GM12878 (cell line): ENCODE results near the gene SFI1. TPM values are rescaled to one million over a fixed set of nuclear protein-coding genes. Genes with fewer than 3 reads are reported as not detected.
A peak's percentile ranks its signal among the peaks of the same experiment; 100 is the strongest.

Source experiments
- ATAC-seq: fragments of 200-7000 bp; cut with Tn5 transposase; 3 replicates; pipeline ENCODE4 v1.9.1; 2020; ENCODE audit warnings: mild to moderate bottlenecking, moderate library complexity
- BruUV-seq: library from RNA; stranded (reverse); fragments of 400-500 nt; replicated peaks from 2 replicates; lab custom pipeline; 2021; lab: Mats Ljungman, UMichigan
- CTCF ChIA-PET: fragments of 300-600 bp; sonication (Branson Sonifier 250); formaldehyde crosslinking; extraction: SDS; loops from one replicate; lab custom pipeline; 2021; ENCODE audit warnings: inconsistent platforms; lab: Yijun Ruan, JAX
- POLR2A ChIA-PET: fragments of 350-600 bp; formaldehyde crosslinking; extraction: SDS; loops from one replicate; lab custom pipeline; 2021; ENCODE audit warnings: inconsistent platforms; lab: Charles Lee
- RAD21 ChIA-PET: fragments of 300-600 bp; sonication (Branson Sonifier 250); formaldehyde crosslinking; loops from one replicate; lab custom pipeline; 2023; ENCODE audit warnings: antibody characterized with exemption; ENCODE audit not compliant: unreplicated experiment; lab: Charles Lee
- SMC1A ChIA-PET: fragments of 300-600 bp; sonication (Branson Sonifier 250); formaldehyde crosslinking; loops from one replicate; lab custom pipeline; 2023; ENCODE audit not compliant: unreplicated experiment, uncharacterized antibody; lab: Charles Lee
- DNase-seq: peaks from one replicate; pipeline ENCODE4 v3.0.0-alpha.2; 2011; ENCODE audit warnings: low read depth, low spot score
- FAIRE-seq: peaks from 3 replicates; lab custom pipeline; 2011; peaks lifted over from hg19 to GRCh38; lab: Jason Lieb, UNC
- H2AFZ ChIP-seq: 2 replicates; pipeline ENCODE4 v1.6.0; 2011; ENCODE audit warnings: low read depth, low read length, control low read depth; ENCODE audit not compliant: control insufficient read depth
- H3K27ac ChIP-seq: 2 replicates; pipeline ENCODE4 v1.5.1; 2011; ENCODE audit warnings: control low read depth; ENCODE audit not compliant: control insufficient read depth, insufficient read depth
- H3K27me3 ChIP-seq, 2 experiments: replicated peaks in 1 of 2; 2 replicates each; pipeline versions ENCODE4 v1.6.0 to v1.6.1; 2011; ENCODE audit warnings: low read length in 1 of 2; ENCODE audit not compliant: control insufficient read depth in 2 of 2, insufficient read depth in 2 of 2
- H3K36me3 ChIP-seq, 2 experiments: 2 replicates each; pipeline ENCODE4 v1.5.1; 2011; ENCODE audit warnings: low read length in 1 of 2; ENCODE audit not compliant: control insufficient read depth in 2 of 2, insufficient read depth in 2 of 2
- H3K4me1 ChIP-seq: 2 replicates; pipeline ENCODE4 v1.6.1; 2011; ENCODE audit warnings: mild to moderate bottlenecking, low read length, moderate library complexity, mixed read lengths; ENCODE audit not compliant: control insufficient read depth, insufficient read depth
- H3K4me2 ChIP-seq: 2 replicates; pipeline ENCODE4 v1.6.0; 2011; ENCODE audit warnings: control low read depth; ENCODE audit not compliant: control insufficient read depth, insufficient read depth
- H3K4me3 ChIP-seq: fragments of 200-600 bp; sonication (generic); 2 replicates; pipeline ENCODE4 v1.5.1; 2016
- H3K79me2 ChIP-seq: 2 replicates; pipeline ENCODE4 v1.6.0; 2011; ENCODE audit warnings: low read length; ENCODE audit not compliant: control insufficient read depth, insufficient read depth
- H3K9ac ChIP-seq: 2 replicates; pipeline ENCODE4 v1.8.0; 2011; ENCODE audit warnings: low read length, control low read depth, mixed read lengths; ENCODE audit not compliant: control insufficient read depth, insufficient read depth
- H3K9me3 ChIP-seq: replicated peaks from 3 replicates; pipeline ENCODE4 v1.5.1; 2011; ENCODE audit warnings: mild to moderate bottlenecking, low read length; ENCODE audit not compliant: control insufficient read depth, insufficient read depth
- H4K20me1 ChIP-seq: 2 replicates; pipeline ENCODE4 v1.6.0; 2011; ENCODE audit not compliant: control insufficient read depth, insufficient read depth
- CHD4 ChIP-seq: fragments of 200-600 bp; sonication (generic); IDR thresholded peaks from 2 replicates; pipeline ENCODE4 v1.6.1; 2016; ENCODE audit warnings: mild to moderate bottlenecking
- MTA3 ChIP-seq: IDR thresholded peaks from 2 replicates; pipeline ENCODE4 v1.6.1; 2012; ENCODE audit warnings: low read length, inconsistent platforms, borderline replicate concordance
- POLR2A ChIP-seq: IDR thresholded peaks from 2 replicates; pipeline ENCODE4 v1.6.1; 2011; ENCODE audit warnings: low read depth, mild to moderate bottlenecking, low read length
- POLR2AphosphoS5 ChIP-seq: IDR thresholded peaks from 2 replicates; pipeline ENCODE4 v1.6.1; 2011; ENCODE audit warnings: mild to moderate bottlenecking, low read length, inconsistent platforms
- SUPT20H ChIP-seq: IDR thresholded peaks from 2 replicates; pipeline ENCODE4 v1.6.1; 2011; ENCODE audit warnings: low read depth, mild to moderate bottlenecking, low read length, moderate library complexity, borderline replicate concordance; ENCODE audit not compliant: control insufficient read depth
- WGBS: methylation state at CpG from one replicate; pipeline ENCODE4 v1.1.6; 2016; ENCODE audit warnings: low lambda C conversion rate; ENCODE audit not compliant: insufficient replicate concordance, insufficient coverage; ENCODE audit errors: missing lambda C conversion rate; 5-methylcytosine and 5-hydroxymethylcytosine counted together
- in situ Hi-C: fragments of 300-500 bp; cut with MboI; formaldehyde crosslinking; loops from 9 replicates; pipeline ENCODE4 v1.14.3; 2018; ENCODE audit warnings: mixed read lengths
- intact Hi-C: fragments of 100-400 bp; cut with micrococcal nuclease; formaldehyde crosslinking; loops from one replicate; pipeline ENCODE4 v1.14.2; 2022; ENCODE audit not compliant: unreplicated experiment
- polyA plus RNA-seq, 11 experiments: library from polyadenylated mRNA; depleted of rRNA in 4 of 11; unstranded in 6 of 11; stranded (reverse) in 5 of 11; fragments of >200 nt; fragmentation: Nextera tagmentation in 4 of 11; fragmentation: Illumina TruSeq in 1 of 11; extraction: Ambion mirVana in 4 of 11; extraction: Trizol in 1 of 11; gene quantifications; 1 replicate in 1 of 11; 2 replicates in 10 of 11; pipeline versions ENCODE4 v1.2.1 to v1.2.3, GENCODE V29; 2011 to 2016; ENCODE audit warnings: inconsistent platforms in 2 of 11, missing spikeins in 2 of 11, low read depth in 1 of 11
- total RNA-seq, 4 experiments: library from RNA; depleted of rRNA in 3 of 4; stranded (reverse); fragments of >200 nt in 3 of 4; fragmentation: Illumina TruSeq in 1 of 4; extraction: Trizol in 1 of 4; gene quantifications; 2 replicates each; pipeline versions ENCODE4 v1.2.1 to v1.2.3, GENCODE V29; 2013 to 2021
- TF ChIP-seq, protein P1 (sequence below): fragments of 450-650 bp; IDR thresholded peaks from 2 replicates; pipeline ENCODE4 v1.6.1; 2016; ENCODE audit warnings: mild to moderate bottlenecking, moderate library complexity, borderline replicate concordance

The SFI1 gene
- total and polyA plus RNA-seq, 10 of the 15 experiments (the other 5 are each of a cell fraction or from before 2014, with no cell fraction given): 6.3 to 70.1 (median 30.4) TPM

GRCh38 chr22:31614781-31615490, 118.6 kb downstream of the SFI1 start:
- Histone ChIP-seq H3K27me3 (no peaks in the 10 kb centered on the region), H3K4me3 (no peak overlapping the region), H3K4me2 (no peak overlapping the region), H3K9ac (no peak overlapping the region), H4K20me1 (no peaks in the 10 kb centered on the region), H3K79me2 (no peaks in the 10 kb centered on the region), H2AFZ (no peak overlapping the region), H3K4me1 (peaks cover 16% of the 10 kb centered on the region), H3K9me3 (no peaks in the 10 kb centered on the region), H3K36me3 (peaks cover 25 to 32% of the 10 kb centered on the region in 2 experiments; a peak in 3 of 4 replicates), H3K27ac (no peak overlapping the region)
- in situ Hi-C loops (no loop called here), intact Hi-C loops (no loop called here)
- peak; percentile 67 for TF ChIP-seq POLR2A
- no peak for TF ChIP-seq SUPT20H
- no peak for FAIRE-seq
- SMC1A ChIA-PET: no interaction called here
- CTCF ChIA-PET: interaction anchor here (0.5 to 1.6 kb wide), 3 partner anchors 19 to 26 kb away, joined by 3 to 5 read pairs (median 4); no protein-coding TSS in a partner anchor
- BruUV-seq: no TSS peak
- no peak for ATAC-seq
- RAD21 ChIA-PET: interaction anchor here (1.1 kb wide), 1 partner anchor 163 kb away, joined by 3 read pairs; no protein-coding TSS in a partner anchor
- no peak for DNase-seq
- POLR2A ChIA-PET: no interaction called here
- WGBS: 63% methylated on average over 17 of the region's 18 CpGs

DNA sequence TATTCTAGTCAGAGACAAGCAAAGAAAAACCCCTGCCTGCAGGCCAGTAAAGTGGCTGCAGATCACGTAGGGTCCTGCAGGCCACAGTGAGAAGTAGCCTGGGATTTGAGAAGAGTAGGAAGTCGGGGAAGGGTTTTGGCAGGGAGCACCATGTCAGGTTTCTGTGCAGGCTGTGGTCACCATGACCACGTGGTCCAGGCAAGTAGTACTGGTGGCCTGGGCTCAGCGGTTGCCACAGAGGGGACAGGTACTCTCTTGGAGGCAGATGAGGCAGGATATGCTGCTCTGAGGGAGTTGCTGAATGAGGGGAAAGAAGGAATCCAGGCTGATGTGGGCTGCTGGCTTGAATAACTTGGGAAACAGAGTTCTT, 119.1 kb downstream of the SFI1 start:
- SMC1A ChIA-PET: interaction anchor here (0.6 kb wide), 1 partner anchor 44 kb away, joined by 3 read pairs; no protein-coding TSS in a partner anchor
- H3K27ac ChIP-seq: peak overlapping the region; percentile 33; the same call in 1 of the 2 replicates
- POLR2A ChIA-PET: no interaction called here
- intact Hi-C loops: no loop called here
- H3K36me3 ChIP-seq: peaks cover 25 to 38% of the 10 kb centered on the region in 2 experiments; a peak in 3 of 4 replicates
- peaks cover 16% of the 10 kb centered on the region for H3K4me1 ChIP-seq
- RAD21 ChIA-PET: interaction anchor here (1.4 kb wide), 1 partner anchor 15 kb away, joined by 8 read pairs; no protein-coding TSS in a partner anchor
- 0 out of 2 replicates have a peak, but pooled peaks have one; percentile 1 for TF ChIP-seq MTA3
- TF ChIP-seq CHD4: no peak
- TF ChIP-seq POLR2AphosphoS5: 0 out of 2 replicates have a peak, but pooled peaks have one; percentile 1
- TF ChIP-seq, protein P1, sequence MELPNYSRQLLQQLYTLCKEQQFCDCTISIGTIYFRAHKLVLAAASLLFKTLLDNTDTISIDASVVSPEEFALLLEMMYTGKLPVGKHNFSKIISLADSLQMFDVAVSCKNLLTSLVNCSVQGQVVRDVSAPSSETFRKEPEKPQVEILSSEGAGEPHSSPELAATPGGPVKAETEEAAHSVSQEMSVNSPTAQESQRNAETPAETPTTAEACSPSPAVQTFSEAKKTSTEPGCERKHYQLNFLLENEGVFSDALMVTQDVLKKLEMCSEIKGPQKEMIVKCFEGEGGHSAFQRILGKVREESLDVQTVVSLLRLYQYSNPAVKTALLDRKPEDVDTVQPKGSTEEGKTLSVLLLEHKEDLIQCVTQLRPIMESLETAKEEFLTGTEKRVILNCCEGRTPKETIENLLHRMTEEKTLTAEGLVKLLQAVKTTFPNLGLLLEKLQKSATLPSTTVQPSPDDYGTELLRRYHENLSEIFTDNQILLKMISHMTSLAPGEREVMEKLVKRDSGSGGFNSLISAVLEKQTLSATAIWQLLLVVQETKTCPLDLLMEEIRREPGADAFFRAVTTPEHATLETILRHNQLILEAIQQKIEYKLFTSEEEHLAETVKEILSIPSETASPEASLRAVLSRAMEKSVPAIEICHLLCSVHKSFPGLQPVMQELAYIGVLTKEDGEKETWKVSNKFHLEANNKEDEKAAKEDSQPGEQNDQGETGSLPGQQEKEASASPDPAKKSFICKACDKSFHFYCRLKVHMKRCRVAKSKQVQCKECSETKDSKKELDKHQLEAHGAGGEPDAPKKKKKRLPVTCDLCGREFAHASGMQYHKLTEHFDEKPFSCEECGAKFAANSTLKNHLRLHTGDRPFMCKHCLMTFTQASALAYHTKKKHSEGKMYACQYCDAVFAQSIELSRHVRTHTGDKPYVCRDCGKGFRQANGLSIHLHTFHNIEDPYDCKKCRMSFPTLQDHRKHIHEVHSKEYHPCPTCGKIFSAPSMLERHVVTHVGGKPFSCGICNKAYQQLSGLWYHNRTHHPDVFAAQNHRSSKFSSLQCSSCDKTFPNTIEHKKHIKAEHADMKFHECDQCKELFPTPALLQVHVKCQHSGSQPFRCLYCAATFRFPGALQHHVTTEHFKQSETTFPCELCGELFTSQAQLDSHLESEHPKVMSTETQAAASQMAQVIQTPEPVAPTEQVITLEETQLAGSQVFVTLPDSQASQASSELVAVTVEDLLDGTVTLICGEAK: no peak
- peak; percentile 43; the same call in 1 of the 2 replicates for TF ChIP-seq POLR2A
- TF ChIP-seq, all 136 proteins: peak for 3
- no peak for DNase-seq
- no peak overlapping the region for H3K4me3 ChIP-seq
- no peak overlapping the region for H3K9ac ChIP-seq
- H2AFZ ChIP-seq: no peak overlapping the region
- WGBS: 59% methylated on average over 4 of the region's 4 CpGs
- no peaks in the 10 kb centered on the region for H3K27me3 ChIP-seq
- FAIRE-seq: no peak
- H3K4me2 ChIP-seq: no peak overlapping the region
- H3K9me3 ChIP-seq: no peaks in the 10 kb centered on the region
- BruUV-seq: no TSS peak
- H4K20me1 ChIP-seq: no peaks in the 10 kb centered on the region
- ATAC-seq: no peak
- CTCF ChIA-PET: interaction anchor here (1.4 to 1.5 kb wide), 2 partner anchors 15 to 19 kb away, joined by 5 to 7 read pairs; no protein-coding TSS in a partner anchor
- in situ Hi-C loops: no loop called here
- no peaks in the 10 kb centered on the region for H3K79me2 ChIP-seq
